Measurements from ENCODE around the gene MPG. TPM values are rescaled to one million over a fixed set of nuclear protein-coding genes. Genes with fewer than 3 reads are reported as not detected.

MPG gene
- polyA plus RNA-seq, 1 donor (not counting 4 experiments of a cell fraction or from before 2014, with no cell fraction given), result 22.7 TPM

DNA sequence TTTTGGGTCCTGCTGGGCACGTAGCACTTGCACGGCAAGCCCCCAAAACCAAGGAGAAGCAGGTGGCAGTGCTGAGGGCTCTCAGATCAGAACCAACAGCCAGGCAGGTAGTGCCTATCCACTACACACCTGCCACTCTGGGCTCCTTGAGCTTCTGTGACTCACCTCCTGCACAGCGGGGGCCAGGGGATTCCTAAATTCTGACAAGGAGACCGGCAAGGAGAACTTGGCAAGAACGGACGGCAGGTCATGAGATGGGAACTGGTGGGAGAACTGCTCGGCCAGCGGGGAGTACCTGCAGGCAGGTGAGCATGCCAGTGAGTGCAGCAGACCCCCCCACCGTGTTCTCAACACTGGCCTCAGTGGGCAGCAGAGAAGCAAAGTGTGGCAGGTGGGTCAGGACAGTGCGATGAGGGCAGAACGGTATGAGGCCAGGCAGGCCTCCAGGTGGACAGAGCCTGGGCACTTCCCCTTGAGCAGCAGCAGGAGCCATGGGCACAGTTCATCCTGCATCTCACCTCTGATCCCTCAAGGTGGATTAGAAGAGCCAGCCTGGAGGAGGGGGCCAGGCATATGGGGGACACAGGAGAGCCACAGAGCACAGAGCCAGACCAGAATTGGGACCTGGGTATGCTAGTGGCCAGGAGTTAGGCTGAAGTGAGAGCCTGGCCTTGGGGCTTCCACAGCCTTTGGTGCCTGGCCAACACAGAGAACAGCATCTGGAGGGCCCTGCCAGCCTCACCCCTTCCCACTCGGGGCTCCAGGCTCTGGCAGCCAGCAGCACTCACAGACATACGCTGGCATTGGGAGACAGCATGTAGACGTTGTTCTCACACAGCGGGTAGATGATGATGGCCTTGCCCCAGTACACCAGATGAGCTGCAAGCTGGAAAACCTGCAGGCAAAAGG, 14.7 kb downstream of the MPG start:
- Histone ChIP-seq H3K79me2 (ENCODE audit: control insufficient read depth, insufficient read depth, low read length) (no peaks in the 10 kb centered on the region), H3K36me3 (ENCODE audit: control insufficient read depth in 2 of 2, extremely low read depth in 1 of 2, insufficient read depth in 2 of 2, low read length in 2 of 2) (peaks cover 27 to 42% of the 10 kb centered on the region in 2 experiments), H3K27ac (ENCODE audit: control insufficient read depth, insufficient read depth, low read length) (no peak overlapping the region), H2AFZ (ENCODE audit: control insufficient read depth, low read length) (no peak overlapping the region), H3K4me1 (ENCODE audit: control insufficient read depth, extremely low read depth, insufficient read depth, low read length) (no peaks in the 10 kb centered on the region), H3K9me3 (ENCODE audit: control insufficient read depth, low read depth, low read length) (no peaks in the 10 kb centered on the region), H3K27me3 (ENCODE audit: control insufficient read depth, extremely low read depth, insufficient read depth, low read length) (no peaks in the 10 kb centered on the region), H4K20me1 (ENCODE audit: control insufficient read depth, extremely low read depth, insufficient read depth, low read length) (peaks cover 9% of the 10 kb centered on the region), H3K4me2 (ENCODE audit: control insufficient read depth, extremely low read depth, insufficient read depth, low read depth, low read length) (no peak overlapping the region), H3K9ac (ENCODE audit: control insufficient read depth, extremely low read depth, insufficient read depth, low read length) (no peak overlapping the region), H3K9me1 (ENCODE audit: control insufficient read depth, extremely low read depth, insufficient read depth, low read length) (no peaks in the 10 kb centered on the region), H3K4me3 (ENCODE audit: control insufficient read depth in 2 of 3, extremely low read depth in 1 of 3, insufficient read depth in 2 of 3, low read depth in 1 of 3, low read length in 3 of 3) (no peak overlapping the region)
- no peak for DNase-seq (ENCODE audit: low read depth, low spot score)
- no peak for TF ChIP-seq EZH2 (IDR thresholded peaks at IDR 0.05; ENCODE audit: low read length)
- TF ChIP-seq, protein P1, sequence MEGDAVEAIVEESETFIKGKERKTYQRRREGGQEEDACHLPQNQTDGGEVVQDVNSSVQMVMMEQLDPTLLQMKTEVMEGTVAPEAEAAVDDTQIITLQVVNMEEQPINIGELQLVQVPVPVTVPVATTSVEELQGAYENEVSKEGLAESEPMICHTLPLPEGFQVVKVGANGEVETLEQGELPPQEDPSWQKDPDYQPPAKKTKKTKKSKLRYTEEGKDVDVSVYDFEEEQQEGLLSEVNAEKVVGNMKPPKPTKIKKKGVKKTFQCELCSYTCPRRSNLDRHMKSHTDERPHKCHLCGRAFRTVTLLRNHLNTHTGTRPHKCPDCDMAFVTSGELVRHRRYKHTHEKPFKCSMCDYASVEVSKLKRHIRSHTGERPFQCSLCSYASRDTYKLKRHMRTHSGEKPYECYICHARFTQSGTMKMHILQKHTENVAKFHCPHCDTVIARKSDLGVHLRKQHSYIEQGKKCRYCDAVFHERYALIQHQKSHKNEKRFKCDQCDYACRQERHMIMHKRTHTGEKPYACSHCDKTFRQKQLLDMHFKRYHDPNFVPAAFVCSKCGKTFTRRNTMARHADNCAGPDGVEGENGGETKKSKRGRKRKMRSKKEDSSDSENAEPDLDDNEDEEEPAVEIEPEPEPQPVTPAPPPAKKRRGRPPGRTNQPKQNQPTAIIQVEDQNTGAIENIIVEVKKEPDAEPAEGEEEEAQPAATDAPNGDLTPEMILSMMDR (optimal IDR thresholded peaks at IDR 0.05 in 1 of 3, IDR thresholded peaks at IDR 0.05 in 1 of 3, conservative IDR thresholded peaks at IDR 0.05 in 1 of 3; ENCODE audit: extremely low read depth in 1 of 3, insufficient read depth in 2 of 3, low read length in 3 of 3), result no peak
- FAIRE-seq, result no peak
- dilution Hi-C loops (cut with MboI; ENCODE audit: extremely low pct_ligation_motif_present, low sequenced_read_pairs), result no loop called here

DNA sequence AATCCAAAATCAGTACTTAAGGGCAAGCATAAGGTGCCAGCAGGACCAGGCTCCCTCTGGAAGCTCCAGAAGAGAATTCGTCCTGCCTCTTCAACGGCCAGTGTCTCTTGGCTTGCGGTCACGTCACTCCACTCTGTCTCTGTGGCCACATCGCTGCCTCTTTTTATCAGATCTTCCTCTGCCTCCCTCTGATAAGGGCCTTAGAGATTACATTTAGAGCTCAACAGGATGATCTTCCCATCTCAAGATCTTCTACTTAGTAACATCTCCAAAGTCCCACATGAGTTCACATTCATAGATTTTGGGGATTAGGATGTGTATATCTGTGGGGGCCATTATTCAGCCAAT, 16.9 kb downstream of the MPG start:
- FAIRE-seq, result no peak
- dilution Hi-C loops (cut with MboI; ENCODE audit: extremely low pct_ligation_motif_present, low sequenced_read_pairs), result no loop called here
- H3K36me3 ChIP-seq (ENCODE audit: control insufficient read depth in 2 of 2, extremely low read depth in 1 of 2, insufficient read depth in 2 of 2, low read length in 2 of 2), result peaks cover 15 to 32% of the 10 kb centered on the region in 2 experiments

More for the DNA sequence above, 16.9 kb downstream of the MPG start:
- no peak for TF ChIP-seq EZH2 (IDR thresholded peaks at IDR 0.05; ENCODE audit: low read length)
- TF ChIP-seq, protein P1 (optimal IDR thresholded peaks at IDR 0.05 in 1 of 3, IDR thresholded peaks at IDR 0.05 in 1 of 3, conservative IDR thresholded peaks at IDR 0.05 in 1 of 3; ENCODE audit: extremely low read depth in 1 of 3, insufficient read depth in 2 of 3, low read length in 3 of 3), result no peak
- DNase-seq (ENCODE audit: low read depth, low spot score), result no peak
- Histone ChIP-seq H3K9me1 (ENCODE audit: control insufficient read depth, extremely low read depth, insufficient read depth, low read length) (no peaks in the 10 kb centered on the region), H4K20me1 (ENCODE audit: control insufficient read depth, extremely low read depth, insufficient read depth, low read length) (peaks cover 9% of the 10 kb centered on the region), H3K79me2 (ENCODE audit: control insufficient read depth, insufficient read depth, low read length) (no peaks in the 10 kb centered on the region), H2AFZ (ENCODE audit: control insufficient read depth, low read length) (no peak overlapping the region), H3K27me3 (ENCODE audit: control insufficient read depth, extremely low read depth, insufficient read depth, low read length) (no peaks in the 10 kb centered on the region), H3K9me3 (ENCODE audit: control insufficient read depth, low read depth, low read length) (no peaks in the 10 kb centered on the region), H3K4me3 (ENCODE audit: control insufficient read depth in 2 of 3, extremely low read depth in 1 of 3, insufficient read depth in 2 of 3, low read depth in 1 of 3, low read length in 3 of 3) (no peak overlapping the region), H3K4me1 (ENCODE audit: control insufficient read depth, extremely low read depth, insufficient read depth, low read length) (no peaks in the 10 kb centered on the region), H3K9ac (ENCODE audit: control insufficient read depth, extremely low read depth, insufficient read depth, low read length) (no peak overlapping the region), H3K4me2 (ENCODE audit: control insufficient read depth, extremely low read depth, insufficient read depth, low read depth, low read length) (no peak overlapping the region), H3K27ac (ENCODE audit: control insufficient read depth, insufficient read depth, low read length) (no peak overlapping the region)

All from keratinocyte (primary cell).